Caco-2 (cell line): Measurements from ENCODE around the gene CDC42BPB. TPM values are rescaled to one million over a fixed set of nuclear protein-coding genes. Genes with fewer than 3 reads are reported as not detected.

Experiments used
- BruUV-seq: library from RNA; stranded (reverse); fragments of 400-500 nt; replicated peaks from 2 replicates; lab custom pipeline; 2021; lab: Mats Ljungman, UMichigan
- CTCF ChIA-PET: fragments of 300-600 bp; sonication (Branson Sonifier 250); formaldehyde crosslinking; loops from one replicate; lab custom pipeline; 2022; ENCODE audit warnings: antibody characterized with exemption; lab: Charles Lee
- POLR2A ChIA-PET: fragments of 300-600 bp; sonication (Branson Sonifier 250); formaldehyde crosslinking; loops from one replicate; lab custom pipeline; 2022; ENCODE audit warnings: antibody characterized with exemption; lab: Charles Lee
- DNase-seq, 2 experiments: peaks; one replicate each; pipeline versions ENCODE4 v3.0.0 to v3.0.0-alpha.2; 2020 to 2022
- H3K27me3 ChIP-seq: replicated peaks from 2 replicates; pipeline ENCODE4 v1.6.0; 2011; ENCODE audit warnings: low read length; ENCODE audit not compliant: control insufficient read depth, insufficient read depth
- H3K36me3 ChIP-seq: 2 replicates; pipeline ENCODE4 v1.5.1; 2011; ENCODE audit warnings: low read length; ENCODE audit not compliant: control insufficient read depth, insufficient read depth
- H3K4me1 ChIP-seq: fragments of 250-450 bp; sonication (Bioruptor Pico); 2 replicates; pipeline ENCODE4 v1.5.1; 2020; ENCODE audit warnings: mild to moderate bottlenecking
- H3K4me3 ChIP-seq: 2 replicates; pipeline ENCODE4 v1.5.1; 2011; ENCODE audit warnings: low read depth, mild to moderate bottlenecking, control low read depth, low read length
- H3K9me3 ChIP-seq: fragments of 250-450 bp; sonication (Bioruptor Pico); 2 replicates; pipeline ENCODE4 v1.5.1; 2020; ENCODE audit warnings: mild to moderate bottlenecking, moderate library complexity
- H3K27ac Mint-ChIP-seq: one replicate; pipeline ENCODE4 v1.8.0; 2022; ENCODE audit warnings: mixed read lengths; ENCODE audit not compliant: unreplicated experiment
- H3K27me3 Mint-ChIP-seq: one replicate; pipeline ENCODE4 v1.8.0; 2022; ENCODE audit warnings: mixed read lengths; ENCODE audit not compliant: insufficient read depth, unreplicated experiment
- H3K36me3 Mint-ChIP-seq: one replicate; pipeline ENCODE4 v1.8.0; 2022; ENCODE audit warnings: mild to moderate bottlenecking, mixed read lengths; ENCODE audit not compliant: insufficient read depth, unreplicated experiment
- H3K4me1 Mint-ChIP-seq: one replicate; pipeline ENCODE4 v1.8.0; 2022; ENCODE audit warnings: low read depth, mixed read lengths; ENCODE audit not compliant: unreplicated experiment
- H3K4me3 Mint-ChIP-seq: one replicate; pipeline ENCODE4 v1.8.0; 2022; ENCODE audit warnings: mild to moderate bottlenecking, moderate library complexity, mixed read lengths; ENCODE audit not compliant: unreplicated experiment
- H3K9me3 Mint-ChIP-seq: one replicate; pipeline ENCODE4 v1.8.0; 2022; ENCODE audit warnings: mixed read lengths; ENCODE audit not compliant: unreplicated experiment
- CTCF ChIP-seq, 2 experiments: fragments of 200-600 bp in 1 of 2; IDR thresholded peaks; 1 replicate in 1 of 2; 2 replicates in 1 of 2; pipeline versions ENCODE4 v1.5.1 to v1.8.0; 2011 to 2022; ENCODE audit warnings: antibody characterized with exemption in 1 of 2, control low read depth in 1 of 2, inconsistent platforms in 1 of 2, low read depth in 1 of 2, low read length in 1 of 2, mild to moderate bottlenecking in 1 of 2, moderate library complexity in 1 of 2; ENCODE audit not compliant: insufficient read depth in 1 of 2, severe bottlenecking in 1 of 2, unreplicated experiment in 1 of 2
- intact Hi-C: fragments of 100-400 bp; cut with micrococcal nuclease; formaldehyde crosslinking; loops from one replicate; pipeline ENCODE4 v1.10.0; 2022; ENCODE audit not compliant: unreplicated experiment
- total RNA-seq: library from RNA; stranded (reverse); gene quantifications from 2 replicates; pipeline ENCODE4 v1.2.3, GENCODE V29; 2022

Gene CDC42BPB
- total RNA-seq, 1 experiment from 2014 or later: 55.1 TPM

- CTCF ChIA-PET: interaction anchor here (0.6 kb wide), 1 partner anchor 202 kb away, joined by 3 read pairs; no protein-coding TSS in a partner anchor
- BruUV-seq: no TSS peak
- no peaks in the 10 kb centered on the region for H3K4me1 Mint-ChIP-seq
- Histone ChIP-seq H3K4me3 (no peak overlapping the region), H3K9me3 (no peaks in the 10 kb centered on the region), H3K27me3 (no peaks in the 10 kb centered on the region), H3K36me3 (peaks cover 2% of the 10 kb centered on the region), H3K4me1 (no peaks in the 10 kb centered on the region)
- H3K36me3 Mint-ChIP-seq: peaks cover 50% of the 10 kb centered on the region
- intact Hi-C loops: no loop called here
- H3K27me3 Mint-ChIP-seq: no peaks in the 10 kb centered on the region
- POLR2A ChIA-PET: no interaction called here
- H3K9me3 Mint-ChIP-seq: no peaks in the 10 kb centered on the region
- DNase-seq: no peak
- H3K4me3 Mint-ChIP-seq: no peak overlapping the region
- no peak overlapping the region for H3K27ac Mint-ChIP-seq
- no peak for TF ChIP-seq CTCF (IDR thresholded peaks at IDR 0.05; ENCODE audit: insufficient read depth in 1 of 2, low read depth in 1 of 2, low read length in 1 of 2, severe bottlenecking in 1 of 2, unreplicated experiment in 1 of 2)
Observed at GRCh38 chr14:102975662-102976061, 81.7 kb downstream of the CDC42BPB start.

- Histone ChIP-seq H3K4me1 (no peaks in the 10 kb centered on the region), H3K36me3 (peaks cover 2% of the 10 kb centered on the region), H3K27me3 (no peaks in the 10 kb centered on the region), H3K9me3 (no peaks in the 10 kb centered on the region), H3K4me3 (no peak overlapping the region)
- intact Hi-C loops: no loop called here
- Mint-ChIP-seq H3K36me3 (peaks cover 55% of the 10 kb centered on the region), H3K4me1 (no peaks in the 10 kb centered on the region), H3K27me3 (no peaks in the 10 kb centered on the region), H3K4me3 (no peak overlapping the region), H3K9me3 (no peaks in the 10 kb centered on the region), H3K27ac (no peak overlapping the region)
- ChIA-PET CTCF (no interaction called here), POLR2A (no interaction called here)
- no peak for TF ChIP-seq CTCF (IDR thresholded peaks at IDR 0.05; ENCODE audit: insufficient read depth in 1 of 2, low read depth in 1 of 2, low read length in 1 of 2, severe bottlenecking in 1 of 2, unreplicated experiment in 1 of 2)
- DNase-seq: no peak
- BruUV-seq: no TSS peak
Observed at GRCh38 chr14:102973706-102974285, 83.6 kb downstream of the CDC42BPB start.

DNA sequence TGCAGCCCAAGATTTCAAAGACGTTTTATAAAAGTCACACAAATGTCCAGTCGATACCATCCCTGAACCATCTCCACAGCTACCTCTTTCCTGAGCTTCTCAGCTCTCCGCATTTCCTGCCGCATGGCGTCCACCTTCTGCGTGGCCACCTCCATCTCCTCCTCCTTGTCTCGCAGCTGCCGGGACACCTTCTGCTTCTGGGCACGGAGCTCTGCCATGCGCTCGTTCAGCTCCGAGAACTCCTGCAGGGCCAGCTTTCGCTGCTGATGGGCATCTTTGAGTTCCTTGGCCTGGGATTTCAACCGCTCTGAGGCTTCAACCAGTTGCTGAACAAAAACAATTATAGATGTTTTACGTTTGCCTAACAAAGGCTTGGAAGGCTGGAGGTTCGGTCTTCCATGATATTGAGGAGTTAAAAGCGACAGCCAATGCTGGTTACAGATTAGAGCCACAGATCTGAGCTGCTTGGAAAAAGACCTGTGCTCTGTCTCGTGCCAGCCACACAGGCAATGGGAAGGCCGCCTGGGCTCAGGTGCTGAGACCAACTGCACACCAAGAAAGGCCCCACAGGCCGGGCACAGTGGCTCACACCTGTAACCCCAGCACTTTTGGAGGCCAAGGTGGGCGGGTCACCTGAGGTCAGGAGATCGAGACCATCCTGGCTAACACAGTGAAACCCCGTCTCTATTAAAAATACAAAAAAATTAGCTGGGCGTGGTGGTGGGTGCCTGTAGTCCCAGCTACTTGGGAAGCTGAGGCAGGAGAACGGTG is 85.3 kb downstream of the CDC42BPB start:
- DNase-seq: no peak
- Mint-ChIP-seq H3K36me3 (peaks cover 63% of the 10 kb centered on the region), H3K4me1 (no peaks in the 10 kb centered on the region), H3K27ac (no peak overlapping the region), H3K4me3 (no peak overlapping the region), H3K27me3 (no peaks in the 10 kb centered on the region), H3K9me3 (no peaks in the 10 kb centered on the region)
- no peak for TF ChIP-seq CTCF (IDR thresholded peaks at IDR 0.05; ENCODE audit: insufficient read depth in 1 of 2, low read depth in 1 of 2, low read length in 1 of 2, severe bottlenecking in 1 of 2, unreplicated experiment in 1 of 2)
- ChIA-PET POLR2A (interaction anchor here (0.7 kb wide), 1 partner anchor 49 kb away, joined by 4 read pairs; no protein-coding TSS in a partner anchor), CTCF (interaction anchor here (1.1 kb wide), 1 partner anchor 40 kb away, joined by 3 read pairs; no protein-coding TSS in a partner anchor)
- peaks cover 2% of the 10 kb centered on the region for H3K36me3 ChIP-seq
- BruUV-seq: no TSS peak
- no peaks in the 10 kb centered on the region for H3K27me3 ChIP-seq
- no peaks in the 10 kb centered on the region for H3K4me1 ChIP-seq
- H3K9me3 ChIP-seq: no peaks in the 10 kb centered on the region
- no peak overlapping the region for H3K4me3 ChIP-seq
- intact Hi-C loops: no loop called here
